Measurements from ENCODE around the gene MPC1L.

Gene MPC1L

DNA sequence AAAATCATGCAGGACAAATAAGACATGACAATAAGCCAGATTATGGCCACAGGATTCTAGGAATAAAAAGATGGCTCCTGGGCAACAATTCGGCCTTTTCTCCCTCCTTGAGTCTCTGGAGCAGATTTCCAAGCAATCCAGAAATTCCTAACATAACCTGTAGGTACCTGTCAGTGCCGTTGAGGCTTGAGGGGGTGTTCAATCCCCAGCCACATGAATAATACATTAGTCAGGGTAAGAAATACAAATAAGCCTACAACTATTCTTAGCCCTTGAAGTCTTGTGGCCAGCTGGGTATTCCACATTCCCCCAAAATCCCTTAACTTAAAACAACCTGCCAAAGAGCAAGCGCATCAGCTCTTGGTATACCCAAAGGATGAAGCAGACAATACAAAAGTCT, 14.5 kb downstream of the MPC1L start:
- TF ChIP-seq, protein P1, sequence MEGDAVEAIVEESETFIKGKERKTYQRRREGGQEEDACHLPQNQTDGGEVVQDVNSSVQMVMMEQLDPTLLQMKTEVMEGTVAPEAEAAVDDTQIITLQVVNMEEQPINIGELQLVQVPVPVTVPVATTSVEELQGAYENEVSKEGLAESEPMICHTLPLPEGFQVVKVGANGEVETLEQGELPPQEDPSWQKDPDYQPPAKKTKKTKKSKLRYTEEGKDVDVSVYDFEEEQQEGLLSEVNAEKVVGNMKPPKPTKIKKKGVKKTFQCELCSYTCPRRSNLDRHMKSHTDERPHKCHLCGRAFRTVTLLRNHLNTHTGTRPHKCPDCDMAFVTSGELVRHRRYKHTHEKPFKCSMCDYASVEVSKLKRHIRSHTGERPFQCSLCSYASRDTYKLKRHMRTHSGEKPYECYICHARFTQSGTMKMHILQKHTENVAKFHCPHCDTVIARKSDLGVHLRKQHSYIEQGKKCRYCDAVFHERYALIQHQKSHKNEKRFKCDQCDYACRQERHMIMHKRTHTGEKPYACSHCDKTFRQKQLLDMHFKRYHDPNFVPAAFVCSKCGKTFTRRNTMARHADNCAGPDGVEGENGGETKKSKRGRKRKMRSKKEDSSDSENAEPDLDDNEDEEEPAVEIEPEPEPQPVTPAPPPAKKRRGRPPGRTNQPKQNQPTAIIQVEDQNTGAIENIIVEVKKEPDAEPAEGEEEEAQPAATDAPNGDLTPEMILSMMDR (conservative IDR thresholded peaks at IDR 0.05), result no peak
- no peak overlapping the region for H3K27ac ChIP-seq

DNA sequence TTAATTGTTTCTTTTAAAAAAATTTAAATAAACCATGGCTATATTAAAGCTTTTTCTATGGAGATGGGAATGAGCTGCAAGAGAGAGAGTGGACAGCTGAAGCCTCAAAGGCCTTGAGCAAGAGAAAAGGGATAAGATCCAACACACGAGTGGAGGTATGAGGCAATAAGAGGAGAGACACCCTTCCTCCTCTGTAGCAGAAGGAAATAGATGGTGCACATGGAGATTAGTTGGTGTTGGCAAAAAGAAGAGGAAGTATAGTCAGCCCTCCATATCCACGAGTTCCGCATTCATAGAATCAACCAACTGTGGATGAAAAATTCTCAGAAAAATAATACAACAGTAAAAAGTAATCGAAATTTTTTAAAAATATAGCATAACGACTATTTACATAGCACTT, 20.9 kb downstream of the MPC1L start:
- no peak overlapping the region for H3K27ac ChIP-seq
- TF ChIP-seq, protein P1 (conservative IDR thresholded peaks at IDR 0.05), result no peak

DNA sequence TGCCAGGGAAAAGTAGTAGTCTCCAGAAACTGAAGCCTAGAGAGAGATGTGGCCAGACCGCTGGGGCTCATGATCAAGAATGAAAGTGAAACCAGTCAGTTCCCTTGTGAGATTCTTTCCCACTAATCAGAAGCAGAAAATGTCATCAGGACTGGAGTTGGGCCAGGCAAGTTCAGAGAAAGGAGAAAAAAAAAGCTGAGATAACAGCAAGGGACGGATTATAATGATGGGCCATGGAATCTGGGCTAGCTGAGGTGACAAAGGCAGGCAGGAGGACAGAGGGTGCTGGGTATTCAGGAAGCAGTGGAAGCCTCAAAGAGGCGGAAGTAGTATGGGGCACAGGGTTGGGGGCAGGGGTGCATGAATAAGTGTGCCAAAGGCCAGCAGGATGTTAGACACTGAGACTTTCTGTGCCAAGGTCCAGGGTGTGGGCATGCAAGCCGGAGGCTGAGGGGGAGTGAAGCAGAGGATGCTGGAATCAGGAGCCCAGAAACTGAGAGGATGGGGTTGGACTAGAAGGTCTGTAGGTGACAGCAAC, 21.7 kb downstream of the MPC1L start:
- H3K27ac ChIP-seq, result peak overlapping the region; percentile 13; the same call in 1 of the 2 replicates
- TF ChIP-seq, protein P1 (conservative IDR thresholded peaks at IDR 0.05), result no peak

DNA sequence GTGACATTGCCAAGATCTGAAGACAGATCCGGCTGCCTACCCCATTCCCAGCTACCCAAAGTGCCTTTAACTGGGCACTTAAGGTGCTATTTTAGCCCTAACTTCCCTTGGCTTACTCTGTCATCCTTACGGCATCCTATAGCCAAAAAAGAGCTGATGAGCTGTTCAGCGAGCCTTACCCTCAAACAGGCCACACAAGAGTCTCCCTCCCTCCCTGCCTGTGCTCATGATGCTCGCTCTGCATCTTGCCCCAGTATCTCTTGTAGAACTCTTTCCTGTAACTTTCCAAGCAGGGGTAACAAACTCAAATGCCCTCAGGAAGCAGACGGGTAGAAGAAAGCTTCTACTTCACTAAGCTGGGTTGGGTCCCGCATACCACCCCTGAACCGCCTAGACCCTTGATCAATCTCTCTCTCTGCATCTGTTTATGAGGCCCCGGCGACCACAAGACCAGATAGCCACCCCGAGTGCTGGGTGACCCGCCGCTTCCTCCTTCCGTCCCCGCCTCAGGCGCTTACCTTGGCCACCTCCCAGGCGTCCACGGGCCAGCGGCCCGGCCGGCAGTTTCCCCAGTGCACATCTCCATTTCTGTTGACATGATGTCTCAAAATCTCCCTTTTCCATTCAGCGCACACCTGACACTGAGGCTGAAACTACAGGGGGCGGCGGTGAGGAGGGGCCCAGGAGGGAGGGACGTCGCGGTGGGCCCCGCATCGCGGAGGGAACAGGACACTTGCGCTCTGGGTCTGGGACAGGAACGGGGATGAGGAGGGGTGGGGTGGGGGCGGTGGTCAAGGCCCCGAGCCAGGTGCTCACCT, 23.5 kb downstream of the MPC1L start:
- TF ChIP-seq, protein P1 (conservative IDR thresholded peaks at IDR 0.05), result no peak
- peak overlapping the region; percentile 78 for H3K27ac ChIP-seq

DNA sequence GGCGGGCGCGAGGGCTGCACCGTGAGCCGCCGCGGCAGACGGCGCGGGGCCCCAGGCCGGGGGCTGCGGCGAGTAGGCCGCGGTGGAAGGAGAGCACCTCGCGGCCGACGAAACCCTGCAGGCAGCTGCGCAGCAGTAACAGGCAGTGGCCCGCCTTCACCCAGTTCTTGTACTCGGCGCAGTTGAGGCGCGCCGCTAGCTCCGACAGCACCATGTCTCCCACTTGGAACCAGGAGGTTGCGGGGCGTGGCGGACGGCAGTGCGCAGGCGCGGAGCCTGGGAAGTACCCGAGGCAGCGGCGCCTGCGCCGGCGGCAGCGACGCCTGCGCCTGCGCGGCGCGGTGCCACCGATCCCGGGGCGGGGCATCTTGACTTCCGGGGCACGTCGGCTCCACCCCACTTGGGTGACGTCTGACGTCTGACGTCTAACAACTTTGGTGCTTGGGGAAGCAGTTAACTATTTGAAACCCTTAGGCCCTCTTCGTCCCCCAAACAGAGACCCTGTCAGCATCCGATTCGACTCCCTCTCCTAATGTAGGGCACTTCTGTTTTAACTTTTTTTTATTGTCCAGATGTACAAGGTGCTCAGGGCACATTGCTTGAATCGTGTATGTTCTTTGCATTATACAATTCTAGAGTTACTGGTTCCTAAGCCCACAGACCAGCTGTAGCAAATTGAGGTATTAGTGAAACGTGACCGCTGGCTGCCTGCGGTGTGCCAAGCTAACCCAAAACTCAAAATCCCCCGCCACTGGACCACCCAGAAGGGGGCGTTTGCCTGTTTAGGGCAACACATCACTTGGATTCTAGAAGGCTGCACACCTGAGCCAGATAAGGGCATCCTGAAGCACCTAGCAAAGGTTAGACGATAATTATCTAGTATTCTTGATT, 24.3 kb downstream of the MPC1L start, which contains the start of gene CXorf38:
TSS of gene CXorf38 (minus strand) at position 255 of the 891 bp plus-strand sequence. CDS start at position 214, 41 bp downstream.
- TF ChIP-seq, protein P1 (conservative IDR thresholded peaks at IDR 0.05), result no peak
- H3K27ac ChIP-seq, result peak within 1 kb of the TSS; percentile 78

DNA sequence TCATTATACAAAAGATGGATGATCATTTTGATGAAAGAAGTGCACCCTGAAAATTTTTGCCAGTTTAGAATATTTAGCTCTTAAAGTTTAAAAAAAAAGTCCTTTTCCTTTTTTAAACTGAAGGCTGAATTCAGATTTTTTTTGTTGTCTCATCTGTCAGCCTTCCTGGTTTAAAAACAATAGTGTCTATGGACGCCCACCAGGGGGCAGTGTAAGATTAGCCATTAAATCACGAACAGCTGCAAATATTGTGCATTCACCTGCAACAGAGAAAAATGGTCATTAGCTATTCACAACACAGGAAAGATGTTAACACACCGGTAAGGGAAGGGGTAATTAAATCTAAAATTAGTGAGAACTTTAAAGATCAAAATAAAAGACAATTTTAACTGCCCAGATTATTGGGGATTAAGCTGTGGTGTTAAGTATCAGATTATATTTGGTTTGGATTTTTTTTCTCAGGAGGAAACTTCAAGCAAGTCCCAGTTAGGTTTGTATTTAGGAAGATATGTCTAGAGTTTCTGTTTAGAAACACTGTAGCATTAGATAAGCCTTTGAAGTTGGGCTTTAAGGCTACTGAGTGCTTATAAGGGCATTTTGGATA, 28.5 kb downstream of the MPC1L start:
- TF ChIP-seq, protein P1 (conservative IDR thresholded peaks at IDR 0.05), result peak; percentile 75
- H3K27ac ChIP-seq, result no peak overlapping the region
